NCI-H526 treated with DMSO at 0.1 percent for 48 hours (cell line): ENCODE results near the gene PAXX.
A peak's percentile ranks its signal among the peaks of the same experiment; 100 is the strongest.

Experiments used
- DNase-seq: peaks from one replicate; lab custom pipeline; 2025; lab: John Stamatoyannopoulos, UW

Gene PAXX

GRCh38 chr9:136991993-136992818, at the start of gene PAXX:
Gene PAXX, plus strand, starts transcription at chr9:136992422. Its CDS starts 22 bp downstream, at chr9:136992444.
- DNase-seq = peak; percentile 47

- DNase-seq = no peak
Observed at GRCh38 chr9:136942881-136943230, 49.4 kb upstream of the PAXX start.

GRCh38 chr9:136943291-136944211, 48.7 kb upstream of the PAXX start:
- DNase-seq = no peak

- no peak for DNase-seq
Observed at GRCh38 chr9:136944212-136944518, 48.1 kb upstream of the PAXX start.

GRCh38 chr9:136944519-136945332, 47.5 kb upstream of the PAXX start, which contains the start of the genes C8G and FBXW5:
Gene C8G, plus strand, starts transcription at chr9:136945243. Its CDS starts 78 bp downstream, at chr9:136945321.
Gene FBXW5, minus strand, starts transcription at chr9:136944738. Its CDS starts 655 bp downstream, at chr9:136944083.
- peak; percentile 64 for DNase-seq

GRCh38 chr9:136945333-136946227, 46.6 kb upstream of the PAXX start:
- DNase-seq = no peak

- DNase-seq = no peak
Observed at GRCh38 chr9:136946228-136947027, 45.8 kb upstream of the PAXX start.

- no peak for DNase-seq
Observed at GRCh38 chr9:136947028-136947891, 45.0 kb upstream of the PAXX start.

GRCh38 chr9:136947955-136948510, 44.2 kb upstream of the PAXX start:
- DNase-seq = no peak

- DNase-seq = no peak
Observed at GRCh38 chr9:136949239-136949816, 42.9 kb upstream of the PAXX start.

GRCh38 chr9:136949817-136950655, 42.2 kb upstream of the PAXX start:
- peak; percentile 69 for DNase-seq

GRCh38 chr9:136950656-136951276, 41.5 kb upstream of the PAXX start:
- no peak for DNase-seq

GRCh38 chr9:136951541-136952320, 40.5 kb upstream of the PAXX start, which contains the start of gene LCN12:
Gene LCN12, plus strand, starts transcription at chr9:136952273. Its CDS starts 55 bp downstream, at chr9:136952328.
- no peak for DNase-seq

GRCh38 chr9:136952321-136952850, 39.8 kb upstream of the PAXX start:
- no peak for DNase-seq

GRCh38 chr9:136952876-136953770, 39.1 kb upstream of the PAXX start:
- no peak for DNase-seq
